HG02588 (cell line): Measurements from ENCODE around the gene RPL9.
"Not testable (repeated sequence)": the region's sequence is repeated elsewhere in the genome, so short reads cannot be mapped to it uniquely, and the experiment has no call there.

Experiments used
- ATAC-seq: cut with Tn5 transposase; IDR thresholded peaks from one replicate; pipeline ENCODE4 v1.9.1; 2021; ENCODE audit warnings: mild to moderate bottlenecking, moderate library complexity; ENCODE audit not compliant: unreplicated experiment

RPL9 gene

GRCh38 chr4:39427520-39428114 is 31.1 kb downstream of the RPL9 start:
- ATAC-seq, result no peak

- no peak for ATAC-seq
Observed at GRCh38 chr4:39426728-39427127, 32.0 kb downstream of the RPL9 start.

GRCh38 chr4:39425297-39425696 is 33.4 kb downstream of the RPL9 start:
- not testable (repeated sequence) for ATAC-seq

- ATAC-seq, result no peak
Observed at GRCh38 chr4:39422247-39422646, 36.5 kb downstream of the RPL9 start.

- ATAC-seq, result no peak
Observed at GRCh38 chr4:39415678-39416283, 42.9 kb downstream of the RPL9 start.

- ATAC-seq, result not testable (repeated sequence)
Observed at GRCh38 chr4:39411561-39411960, 47.2 kb downstream of the RPL9 start.

GRCh38 chr4:39410415-39410814 is 48.3 kb downstream of the RPL9 start:
- no peak for ATAC-seq

GRCh38 chr4:39407584-39407885 is 51.2 kb downstream of the RPL9 start:
- no peak for ATAC-seq

GRCh38 chr4:39406763-39407583 is 51.7 kb downstream of the RPL9 start, which contains the start of gene KLB:
Gene KLB (plus strand): TSS chr4:39406930. CDS start chr4:39406950, 20 bp downstream.
- no peak for ATAC-seq
